GM19463 (cell line): ENCODE measurements around the gene FOCAD.

Experiments
- ATAC-seq: cut with Tn5 transposase; IDR thresholded peaks from one replicate; pipeline ENCODE4 v1.9.1; 2021; ENCODE audit warnings: mild to moderate bottlenecking, moderate library complexity; ENCODE audit not compliant: unreplicated experiment

FOCAD gene

GRCh38 chr9:20681467-20681866 lies 2.6 kb upstream of the FOCAD start:
- no peak for ATAC-seq

- ATAC-seq = peak; percentile 5
Measured at GRCh38 chr9:20683351-20684034, 566 bp upstream of the FOCAD start.

GRCh38 chr9:20684875-20685696 lies 1.0 kb downstream of the FOCAD start:
- ATAC-seq = no peak

- no peak for ATAC-seq
Measured at GRCh38 chr9:20685769-20686168, 1.7 kb downstream of the FOCAD start.

- ATAC-seq = no peak
Measured at GRCh38 chr9:20689833-20690232, 5.8 kb downstream of the FOCAD start.

- no peak for ATAC-seq
Measured at GRCh38 chr9:20692554-20692953, 8.5 kb downstream of the FOCAD start.

- ATAC-seq = no peak
Measured at GRCh38 chr9:20693068-20693467, 9.0 kb downstream of the FOCAD start.

- no peak for ATAC-seq
Measured at GRCh38 chr9:20694248-20694647, 10.2 kb downstream of the FOCAD start.

- ATAC-seq = no peak
Measured at GRCh38 chr9:20697021-20697719, 13.1 kb downstream of the FOCAD start.

- no peak for ATAC-seq
Measured at GRCh38 chr9:20698782-20699181, 14.7 kb downstream of the FOCAD start.

GRCh38 chr9:20701060-20701459 lies 17.0 kb downstream of the FOCAD start:
- no peak for ATAC-seq

GRCh38 chr9:20702570-20702969 lies 18.5 kb downstream of the FOCAD start:
- no peak for ATAC-seq

- ATAC-seq = no peak
Measured at GRCh38 chr9:20703146-20703545, 19.1 kb downstream of the FOCAD start.

- no peak for ATAC-seq
Measured at GRCh38 chr9:20707708-20708107, 23.6 kb downstream of the FOCAD start.

GRCh38 chr9:20713172-20713571 lies 29.1 kb downstream of the FOCAD start:
- ATAC-seq = no peak

- no peak for ATAC-seq
Measured at GRCh38 chr9:20714442-20715415, 30.7 kb downstream of the FOCAD start.

GRCh38 chr9:20722221-20722620 lies 38.2 kb downstream of the FOCAD start:
- no peak for ATAC-seq

- no peak for ATAC-seq
Measured at GRCh38 chr9:20725675-20726074, 41.6 kb downstream of the FOCAD start.

- ATAC-seq = no peak
Measured at GRCh38 chr9:20726144-20726543, 42.1 kb downstream of the FOCAD start.

- no peak for ATAC-seq
Measured at GRCh38 chr9:20728493-20729220, 44.6 kb downstream of the FOCAD start.
